Pulmonary artery endothelial cell (primary cell): ENCODE data around the gene IL31. TPM values are rescaled to one million over a fixed set of nuclear protein-coding genes. Genes with fewer than 3 reads are reported as not detected.

ENCODE experiments used
- DNase-seq: peaks from one replicate; pipeline ENCODE4 v3.0.0-alpha.2; 2011; ENCODE audit warnings: low read depth, low spot score
- total RNA-seq: library from RNA; depleted of rRNA; stranded (reverse); fragments of >200 nt; gene quantifications from 2 replicates; pipeline ENCODE4 v1.2.3, GENCODE V29; 2014

IL31 gene
- total RNA-seq, 1 donor from 2014 or later: not detected

DNA sequence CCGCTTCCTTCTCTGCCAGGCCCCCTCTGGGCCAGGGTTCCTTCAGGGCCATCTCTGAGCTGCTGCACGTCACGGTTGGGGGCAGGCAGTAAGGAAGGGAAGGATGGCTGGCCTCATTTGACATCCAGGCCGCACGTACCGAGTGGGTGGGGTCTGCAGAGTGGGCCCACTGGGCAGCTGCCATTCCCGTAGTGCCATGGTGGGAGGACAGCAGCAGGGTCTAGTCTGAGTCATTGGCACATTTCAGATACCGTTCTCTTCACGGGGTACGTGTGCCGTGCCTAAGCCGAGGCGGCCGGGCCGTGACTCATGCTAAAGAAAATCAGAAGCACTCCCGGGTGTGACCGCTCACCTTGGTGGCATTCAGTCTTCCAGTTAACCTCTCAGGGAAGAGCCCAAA is 43.9 kb downstream of the IL31 start:
- DNase-seq: no peak

DNA sequence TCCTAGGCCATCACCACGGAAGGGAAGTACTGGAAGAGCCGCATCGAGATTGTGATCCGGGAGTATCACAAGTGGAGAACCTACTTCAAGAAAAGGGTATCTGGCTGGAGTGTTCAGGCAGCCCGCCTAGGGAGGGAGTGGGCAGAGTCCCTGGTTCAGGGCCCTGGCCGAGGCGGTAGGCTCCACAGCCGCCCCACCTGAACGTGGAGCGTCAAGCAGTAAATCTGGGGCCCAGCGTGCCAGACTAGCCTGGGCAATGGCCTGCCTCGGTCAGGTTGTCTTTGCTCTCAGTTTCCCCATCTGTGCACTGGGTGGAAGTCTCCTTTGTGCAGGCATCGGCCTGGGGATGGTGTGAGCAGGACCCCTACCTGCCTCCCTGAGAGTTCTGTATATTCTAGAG is 44.9 kb downstream of the IL31 start:
- no peak for DNase-seq

DNA sequence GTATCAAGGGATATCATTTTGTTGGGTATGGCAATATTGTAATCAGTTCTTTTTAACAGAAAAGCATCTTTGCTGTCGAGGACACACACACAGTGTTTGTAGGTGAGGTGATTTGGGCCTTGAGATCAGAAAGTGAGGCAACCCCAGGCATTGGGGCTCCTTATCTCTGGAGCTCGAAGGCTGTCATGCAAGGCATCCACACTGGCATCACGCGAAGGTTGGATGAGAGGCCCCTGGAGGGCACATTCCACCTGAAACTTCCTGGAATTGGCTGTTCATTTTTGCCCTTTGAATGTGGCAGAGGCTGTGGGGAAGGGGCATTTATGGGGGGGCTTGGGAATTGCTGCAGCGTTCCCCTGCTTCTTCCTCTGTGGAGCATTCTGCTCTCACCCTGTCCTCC is 45.5 kb downstream of the IL31 start:
- no peak for DNase-seq

DNA sequence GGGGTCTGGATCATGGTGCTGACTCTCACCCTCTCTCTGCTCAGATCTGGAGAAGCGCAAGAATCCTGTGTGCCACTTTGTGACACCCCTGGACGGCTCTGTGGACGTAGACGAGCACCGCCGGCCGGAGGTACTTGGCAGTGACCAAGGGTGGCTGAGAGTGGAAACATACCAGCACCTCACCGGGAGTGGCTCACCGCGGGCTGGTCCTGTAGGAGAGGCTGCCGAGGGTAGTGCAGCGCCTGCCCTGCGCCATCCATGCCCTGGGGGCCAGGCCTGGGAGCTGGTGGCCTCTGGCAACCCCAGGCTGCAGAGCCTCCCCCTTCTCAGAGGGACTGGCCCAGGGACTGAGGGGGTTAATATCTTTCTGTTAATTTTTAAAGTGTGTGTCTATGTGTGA is 46.2 kb downstream of the IL31 start:
- DNase-seq: no peak

DNA sequence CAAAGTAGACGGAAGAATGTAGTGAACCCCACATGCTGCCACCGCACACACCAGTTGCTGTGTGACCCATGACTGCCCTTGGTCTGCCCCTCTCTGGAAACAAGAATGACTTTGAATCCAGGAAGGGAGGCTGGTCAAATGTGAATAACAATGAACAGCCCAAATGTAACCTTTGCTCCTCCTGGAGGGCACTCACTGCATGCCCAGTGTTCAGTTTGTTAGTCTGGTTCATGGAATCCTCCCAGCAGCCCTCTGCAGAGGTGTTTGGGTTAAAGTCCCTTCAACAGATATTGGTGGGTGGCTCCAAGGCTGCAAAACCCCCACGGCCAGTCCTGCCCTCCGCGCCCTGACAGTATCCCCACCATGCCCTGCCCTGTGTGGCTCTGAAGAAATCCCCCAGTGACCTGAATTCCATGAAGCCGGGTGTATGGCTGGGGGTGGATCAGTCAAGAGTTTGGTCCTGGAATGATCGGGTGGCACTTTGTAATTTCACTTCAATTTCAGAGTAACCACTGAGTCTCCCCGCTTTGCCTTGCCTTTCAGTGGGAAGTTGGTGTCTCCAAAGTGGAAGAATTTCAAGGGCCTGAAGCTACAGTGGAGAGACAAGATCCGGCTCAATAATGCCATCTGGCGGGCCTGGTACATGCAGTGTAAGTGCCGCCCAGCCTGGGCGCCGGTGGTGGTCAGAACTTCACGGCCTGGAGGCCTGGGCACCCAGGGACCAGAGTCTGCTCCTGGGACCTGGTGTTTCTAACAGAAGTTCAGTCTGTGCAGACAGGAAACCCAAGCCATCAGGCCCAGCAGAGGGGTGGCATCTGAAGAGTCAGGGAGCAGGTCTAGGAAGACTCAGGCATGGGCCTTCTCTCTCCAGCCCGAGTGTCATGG is 47.1 kb downstream of the IL31 start:
- no peak for DNase-seq

DNA sequence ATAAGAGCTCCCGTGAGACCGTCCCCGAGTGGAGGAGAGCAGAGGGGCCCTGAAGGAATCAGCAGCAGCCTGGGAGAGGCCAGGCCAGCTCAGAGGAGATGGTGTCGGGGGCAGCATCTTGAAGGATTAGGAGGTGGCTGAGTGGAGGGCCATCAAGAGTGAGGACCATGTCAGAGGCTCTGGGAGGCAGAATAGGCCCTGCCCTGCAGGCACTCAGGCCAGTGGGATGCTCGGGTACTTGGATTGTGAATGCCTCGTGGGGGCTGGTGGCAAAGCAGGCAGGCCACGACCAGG is 47.7 kb downstream of the IL31 start:
- no peak for DNase-seq

DNA sequence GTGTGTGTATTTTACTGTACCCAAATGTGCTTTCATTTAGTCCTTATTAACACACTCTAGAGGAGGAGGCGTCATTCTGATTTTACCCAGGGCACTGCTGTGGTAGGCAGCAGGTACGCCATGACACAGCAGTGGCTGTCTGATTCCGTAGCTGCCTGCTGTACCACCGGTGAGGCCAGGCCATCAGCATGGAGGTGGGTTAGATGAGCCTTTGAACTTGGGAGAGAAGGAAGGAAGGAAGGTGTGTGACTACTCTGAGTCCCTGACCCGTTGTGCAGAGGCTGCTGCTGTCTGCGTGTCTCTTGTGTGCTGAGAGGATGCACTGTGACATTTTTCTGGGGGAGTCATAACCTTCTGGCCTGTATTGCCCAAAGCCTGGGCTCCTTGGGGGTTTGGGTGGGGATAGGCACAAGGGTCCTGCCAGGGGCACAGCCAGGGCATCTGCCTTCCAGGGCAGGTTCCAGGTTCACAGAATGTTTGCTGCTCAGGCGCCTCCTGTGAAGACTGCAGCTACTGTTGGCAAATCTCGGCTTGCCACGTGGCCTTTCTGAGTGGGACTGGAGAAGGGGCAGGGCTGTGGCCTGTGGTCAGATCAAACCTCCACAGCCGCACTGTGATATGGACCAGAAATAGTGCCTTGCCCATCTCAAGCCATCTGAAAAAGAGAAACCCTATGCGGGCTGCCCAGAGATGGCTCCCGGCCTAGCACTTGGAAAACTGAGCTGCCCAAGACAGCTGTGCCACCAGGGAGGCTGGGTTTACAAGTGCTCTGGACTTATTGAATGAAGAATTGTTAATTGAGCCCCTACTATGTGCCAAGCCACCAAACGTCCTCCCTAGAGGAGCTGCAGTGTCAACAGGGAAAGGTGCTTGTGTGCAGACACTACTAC is 48.3 kb downstream of the IL31 start:
- no peak for DNase-seq

DNA sequence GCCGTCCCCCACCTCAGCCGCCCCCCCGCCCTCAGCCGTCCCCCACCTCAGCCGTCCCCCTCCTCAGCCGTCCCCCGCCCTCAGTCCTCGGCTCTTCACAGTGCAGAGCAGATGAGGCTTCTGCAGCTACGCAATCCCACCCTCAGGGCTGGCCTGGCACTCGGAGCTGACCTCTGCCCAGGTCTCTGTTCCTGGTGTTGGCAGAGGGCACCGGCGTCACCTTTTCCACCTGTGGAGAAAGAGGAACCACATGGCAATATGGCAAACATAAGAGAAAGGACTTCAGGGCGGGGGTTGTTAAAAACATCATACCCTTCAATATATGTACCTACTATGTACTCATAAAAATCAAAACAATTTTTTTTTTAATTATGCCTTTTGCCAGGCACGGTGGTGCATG is 49.7 kb downstream of the IL31 start:
- DNase-seq: no peak

DNA sequence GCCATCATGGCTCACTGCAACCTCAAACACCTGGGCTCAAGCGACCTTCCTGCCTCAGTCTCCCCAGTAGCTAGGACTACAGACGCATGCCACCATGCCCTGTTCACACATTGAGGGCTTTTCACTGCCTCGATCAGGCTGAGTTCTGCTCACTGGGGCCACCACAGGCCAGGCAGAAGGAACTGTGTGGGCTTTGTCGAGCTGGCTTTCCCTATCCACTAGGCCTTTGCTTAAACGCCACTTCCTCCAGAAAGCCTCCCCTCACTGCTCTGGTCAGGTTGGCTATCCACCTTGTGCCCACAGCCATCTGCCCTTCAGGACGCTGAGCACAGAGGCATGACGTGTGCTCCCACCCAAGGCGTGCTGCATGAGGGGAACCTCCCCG is 50.3 kb downstream of the IL31 start:
- DNase-seq: no peak

DNA sequence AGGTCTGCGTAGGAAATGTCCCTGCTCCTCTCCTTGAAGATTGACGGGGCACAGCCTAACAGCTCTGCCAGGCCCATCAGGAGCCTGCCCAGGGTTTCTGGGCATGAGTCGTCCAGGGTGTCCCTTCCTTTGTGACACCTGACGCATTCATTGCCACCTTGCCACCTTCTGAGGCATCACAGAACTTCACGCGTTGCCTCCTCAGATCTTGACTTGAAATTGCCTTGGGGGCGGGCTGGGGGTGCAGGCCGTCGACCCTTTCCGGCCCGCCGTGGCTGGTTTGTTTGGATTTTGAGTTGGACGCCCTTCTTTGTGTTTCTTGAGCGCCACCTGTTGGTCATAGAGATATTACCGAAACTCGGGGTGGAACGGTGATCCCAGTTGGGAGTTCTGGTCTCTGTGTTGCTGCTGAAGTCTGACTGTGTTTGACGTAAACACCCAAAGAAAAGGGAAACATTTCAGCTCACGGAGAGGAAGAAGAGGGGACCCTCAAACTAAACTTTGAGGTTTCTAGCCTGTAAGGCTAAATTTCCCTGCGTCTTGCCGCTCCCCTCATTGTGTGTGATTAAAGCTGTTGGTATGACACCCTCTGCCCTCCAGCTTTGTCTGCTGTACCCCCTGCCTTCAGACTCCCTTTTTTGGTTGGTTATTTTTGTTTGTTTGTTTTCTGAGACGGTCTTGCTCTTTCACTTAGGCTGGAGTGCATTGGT is 50.8 kb downstream of the IL31 start:
- no peak for DNase-seq

Other genes starting within 250 kb of the IL31 start
- 7.7 and 8.2 TPM in 2 replicates for gene BCL7A, start 152.3 kb downstream of the IL31 start, total RNA-seq
- gene MLXIP, start 95.5 kb downstream of the IL31 start, total RNA-seq: 16.5 and 21.6 TPM in 2 replicates
- gene LRRC43, start 8.9 kb upstream of the IL31 start, total RNA-seq: 2.2 TPM in 2 replicates
- under 0.01 and 0.04 TPM in 2 replicates for gene B3GNT4, start 29.5 kb upstream of the IL31 start, total RNA-seq
- 56.6 and 62.1 TPM in 2 replicates for gene DIABLO, start 51.8 kb upstream of the IL31 start, total RNA-seq
- 16.4 and 30.0 TPM in 2 replicates for gene VPS33A, start 92.3 kb upstream of the IL31 start, total RNA-seq
- 47.4 and 59.2 TPM in 2 replicates for gene CLIP1, start 248.4 kb upstream of the IL31 start, total RNA-seq